Endothelial cell of umbilical vein (primary cell): Measurements from ENCODE around the gene MAPT. TPM values are rescaled to one million over a fixed set of nuclear protein-coding genes. Genes with fewer than 3 reads are reported as not detected.

Experiments
- BruUV-seq: library from RNA; stranded (reverse); fragments of 400-500 nt; replicated peaks from 2 replicates; lab custom pipeline; 2021; lab: Mats Ljungman, UMichigan
- CTCF ChIA-PET: fragments of 300-600, 350-600 bp; sonication (Branson Sonifier 250); formaldehyde crosslinking; loops from one replicate; lab custom pipeline; 2021; ENCODE audit warnings: antibody characterized with exemption, inconsistent platforms; lab: Charles Lee
- POLR2A ChIA-PET: fragments of 300-600, 350-600 bp; sonication (Branson Sonifier 250); formaldehyde crosslinking; loops from one replicate; lab custom pipeline; 2021; ENCODE audit warnings: antibody characterized with exemption, inconsistent platforms; lab: Charles Lee
- DNase-seq: peaks from one replicate; pipeline ENCODE4 v3.0.0-alpha.2; 2011; ENCODE audit warnings: low read depth, low spot score
- FAIRE-seq: peaks from 2 replicates; lab custom pipeline; 2011; peaks lifted over from hg19 to GRCh38; lab: Jason Lieb, UNC
- H2AFZ ChIP-seq: 2 replicates; pipeline ENCODE4 v1.6.0; 2012; ENCODE audit warnings: low read depth, low read length, control low read depth, inconsistent platforms
- H3K27ac ChIP-seq: 2 replicates; pipeline ENCODE4 v1.5.1; 2011; ENCODE audit warnings: low read depth, mild to moderate bottlenecking, control low read depth, low read length, moderate library complexity; ENCODE audit not compliant: insufficient read depth
- H3K27me3 ChIP-seq, 2 experiments: 2 replicates each; pipeline versions ENCODE4 v1.6.0 to v1.6.1; 2011; ENCODE audit warnings: low read length in 2 of 2, mixed read lengths in 1 of 2; ENCODE audit not compliant: control insufficient read depth in 2 of 2, insufficient read depth in 2 of 2
- H3K36me3 ChIP-seq, 2 experiments: 2 replicates in 1 of 2; 3 replicates in 1 of 2; pipeline ENCODE4 v1.5.1; 2011; ENCODE audit warnings: low read length in 2 of 2, mild to moderate bottlenecking in 1 of 2, moderate library complexity in 1 of 2; ENCODE audit not compliant: control insufficient read depth in 2 of 2, insufficient read depth in 2 of 2; ENCODE audit errors: extremely low read depth in 1 of 2
- H3K4me1 ChIP-seq: 3 replicates; pipeline ENCODE4 v1.5.1; 2011; ENCODE audit warnings: mild to moderate bottlenecking, low read length; ENCODE audit not compliant: control insufficient read depth, insufficient read depth; ENCODE audit errors: extremely low read depth
- H3K4me2 ChIP-seq: 2 replicates; pipeline ENCODE4 v1.6.1; 2011; ENCODE audit warnings: low read length, control low read depth, mixed read lengths; ENCODE audit not compliant: insufficient read depth
- H3K4me3 ChIP-seq, 3 experiments: fragments of 200-600 bp in 1 of 3; sonication (generic), shearing (Covaris generic) in 1 of 3; replicated peaks in 1 of 3; 2 replicates each; pipeline ENCODE4 v1.5.1; 2011 to 2016; ENCODE audit warnings: control low read depth in 3 of 3, low read length in 3 of 3, mild to moderate bottlenecking in 2 of 3, inconsistent platforms in 1 of 3, low read depth in 1 of 3, moderate library complexity in 1 of 3; ENCODE audit not compliant: insufficient read depth in 1 of 3
- H3K79me2 ChIP-seq: 2 replicates; pipeline ENCODE4 v1.6.0; 2012; ENCODE audit warnings: low read length, inconsistent platforms; ENCODE audit not compliant: control insufficient read depth, insufficient read depth
- H3K9ac ChIP-seq: replicated peaks from 2 replicates; pipeline ENCODE3; 2011; ENCODE audit warnings: low read length, control low read depth; ENCODE audit not compliant: insufficient read depth; ENCODE audit errors: extremely low read depth
- H3K9me1 ChIP-seq: replicated peaks from 3 replicates; pipeline ENCODE4 v1.6.0; 2011; ENCODE audit warnings: mild to moderate bottlenecking, low read length; ENCODE audit not compliant: control insufficient read depth, insufficient read depth; ENCODE audit errors: extremely low read depth
- H3K9me3 ChIP-seq: replicated peaks from 2 replicates; pipeline ENCODE4 v1.5.1; 2012; ENCODE audit warnings: low read length, inconsistent platforms; ENCODE audit not compliant: control insufficient read depth, insufficient read depth
- H4K20me1 ChIP-seq: replicated peaks from 2 replicates; pipeline ENCODE3; 2011; ENCODE audit warnings: mild to moderate bottlenecking, low read length; ENCODE audit not compliant: control insufficient read depth, insufficient read depth; ENCODE audit errors: extremely low read depth
- CTCF ChIP-seq, 2 donors: IDR thresholded peaks; 1 replicate in 1 of 2; 2 replicates in 1 of 2; pipeline ENCODE4 v1.5.1; 2011; ENCODE audit warnings: low read length in 2 of 2, mild to moderate bottlenecking in 2 of 2, moderate library complexity in 2 of 2, control low read depth in 1 of 2, inconsistent platforms in 1 of 2, low read depth in 1 of 2; ENCODE audit not compliant: insufficient read depth in 1 of 2; ENCODE audit errors: extremely low read depth in 1 of 2
- EZH2 ChIP-seq: IDR thresholded peaks from 2 replicates; pipeline ENCODE4 v1.6.1; 2012; ENCODE audit warnings: borderline replicate concordance, low read depth, mild to moderate bottlenecking, moderate library complexity, low read length, inconsistent platforms; ENCODE audit not compliant: severe bottlenecking
- FOS ChIP-seq: IDR thresholded peaks from 2 replicates; pipeline ENCODE4 v1.6.1; 2011; ENCODE audit warnings: mild to moderate bottlenecking, low read length, moderate library complexity, borderline replicate concordance; ENCODE audit not compliant: insufficient read depth
- GATA2 ChIP-seq: IDR thresholded peaks from 2 replicates; pipeline ENCODE4 v1.7.0; 2011; ENCODE audit warnings: low read depth, mild to moderate bottlenecking, moderate library complexity, mixed read lengths, low read length; ENCODE audit not compliant: insufficient read length, insufficient read depth
- JUN ChIP-seq: IDR thresholded peaks from 2 replicates; pipeline ENCODE4 v1.6.1; 2011; ENCODE audit warnings: borderline replicate concordance, low read depth; ENCODE audit not compliant: insufficient read length, insufficient read depth
- MYC ChIP-seq: IDR thresholded peaks from one replicate; pipeline ENCODE4 v1.6.1; 2011; ENCODE audit warnings: mild to moderate bottlenecking, low read depth, low read length
- POLR2A ChIP-seq: IDR thresholded peaks from 2 replicates; pipeline ENCODE4 v1.6.1; 2012; ENCODE audit warnings: low read depth, mild to moderate bottlenecking, control low read depth, low read length
- POLR2AphosphoS5 ChIP-seq: IDR thresholded peaks from 2 replicates; pipeline ENCODE4 v1.6.1; 2012; ENCODE audit warnings: low read depth, mild to moderate bottlenecking, control low read depth, low read length, moderate library complexity; ENCODE audit not compliant: insufficient read depth
- dilution Hi-C: fragments of 300-500 bp; cut with MboI; formaldehyde crosslinking; loops from one replicate; pipeline ENCODE4 v1.15.0; 2019; ENCODE audit warnings: low sequenced_read_pairs; ENCODE audit not compliant: extremely low pct_ligation_motif_present
- intact Hi-C: fragments of 100-400 bp; cut with micrococcal nuclease; formaldehyde crosslinking; loops from one replicate; pipeline ENCODE4 v1.10.0; 2022
- polyA plus RNA-seq, 4 experiments: library from polyadenylated mRNA; depleted of rRNA in 3 of 4; stranded (reverse) in 3 of 4; unstranded in 1 of 4; fragments of >200 nt; gene quantifications; 2 replicates each; pipeline versions ENCODE4 v1.2.1 to v1.2.3, GENCODE V29; 2011 to 2012; ENCODE audit warnings: missing spikeins in 1 of 4
- total RNA-seq: library from RNA; stranded (reverse); gene quantifications from 2 replicates; pipeline ENCODE4 v1.2.3, GENCODE V29; 2021
- TF ChIP-seq, protein P1 (sequence below): IDR thresholded peaks from 2 replicates; pipeline ENCODE4 v1.6.1; 2011; ENCODE audit not compliant: insufficient read depth, insufficient read length

The MAPT gene
- total and polyA plus RNA-seq, 2 donors (not counting 3 experiments of a cell fraction or from before 2014, with no cell fraction given): 0.04 to 0.51 TPM

DNA sequence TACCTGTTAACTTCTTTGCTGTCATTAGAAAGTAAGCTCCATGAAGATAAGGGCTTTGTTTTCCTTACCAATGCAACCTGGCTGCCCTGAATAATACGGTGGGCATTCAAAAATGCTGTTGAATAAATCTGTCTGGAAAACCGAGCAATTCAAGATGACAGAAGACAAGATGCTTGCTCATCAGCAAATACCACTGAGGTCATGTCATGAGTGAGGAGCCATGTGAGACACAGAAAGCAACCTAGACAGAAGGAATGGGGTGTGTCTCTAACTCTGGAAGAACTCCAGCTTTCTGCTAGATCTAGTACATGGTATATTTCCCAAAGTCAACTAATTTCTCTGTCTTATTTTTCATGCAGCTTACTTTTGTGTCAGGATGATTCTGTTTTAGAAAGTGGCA is 168.9 kb downstream of the MAPT start:
- intact Hi-C loops: no loop called here
- Histone ChIP-seq H3K4me2 (no peak overlapping the region), H3K9ac (no peak overlapping the region), H4K20me1 (peaks cover 3% of the 10 kb centered on the region), H3K4me1 (peaks cover 2% of the 10 kb centered on the region), H3K27ac (no peak overlapping the region), H3K36me3 (peaks cover 12 to 14% of the 10 kb centered on the region in 2 experiments), H3K9me1 (no peaks in the 10 kb centered on the region), H3K27me3 (no peaks in the 10 kb centered on the region), H2AFZ (no peak overlapping the region), H3K9me3 (no peaks in the 10 kb centered on the region), H3K79me2 (peaks cover 20% of the 10 kb centered on the region), H3K4me3 (no peak overlapping the region)
- no peak for DNase-seq
- CTCF ChIA-PET: interaction anchor here (0.9 to 8.0 kb wide), 7 partner anchors 8 to 130 kb away, joined by 3 to 32 read pairs (median 6); partner anchors contain the start of gene KANSL1
- BruUV-seq: no TSS peak
- POLR2A ChIA-PET: interaction anchor here (0.7 kb wide), 1 partner anchor 100 kb away, joined by 10 read pairs; no protein-coding TSS in a partner anchor
- FAIRE-seq: no peak
- dilution Hi-C loops: no loop called here
- TF ChIP-seq FOS (no peak), JUN (no peak), GATA2 (no peak), POLR2AphosphoS5 (no peak), EZH2 (no peak), MYC (no peak), CTCF (IDR thresholded peaks at IDR 0.05; ENCODE audit: extremely low read depth in 1 of 2, insufficient read depth in 1 of 2, low read depth in 1 of 2, low read length in 2 of 2) (no peak), POLR2A (no peak)
- TF ChIP-seq, protein P1, sequence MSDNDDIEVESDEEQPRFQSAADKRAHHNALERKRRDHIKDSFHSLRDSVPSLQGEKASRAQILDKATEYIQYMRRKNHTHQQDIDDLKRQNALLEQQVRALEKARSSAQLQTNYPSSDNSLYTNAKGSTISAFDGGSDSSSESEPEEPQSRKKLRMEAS: no peak
